Measurements from ENCODE around the gene ZDHHC4.

ZDHHC4 gene

DNA sequence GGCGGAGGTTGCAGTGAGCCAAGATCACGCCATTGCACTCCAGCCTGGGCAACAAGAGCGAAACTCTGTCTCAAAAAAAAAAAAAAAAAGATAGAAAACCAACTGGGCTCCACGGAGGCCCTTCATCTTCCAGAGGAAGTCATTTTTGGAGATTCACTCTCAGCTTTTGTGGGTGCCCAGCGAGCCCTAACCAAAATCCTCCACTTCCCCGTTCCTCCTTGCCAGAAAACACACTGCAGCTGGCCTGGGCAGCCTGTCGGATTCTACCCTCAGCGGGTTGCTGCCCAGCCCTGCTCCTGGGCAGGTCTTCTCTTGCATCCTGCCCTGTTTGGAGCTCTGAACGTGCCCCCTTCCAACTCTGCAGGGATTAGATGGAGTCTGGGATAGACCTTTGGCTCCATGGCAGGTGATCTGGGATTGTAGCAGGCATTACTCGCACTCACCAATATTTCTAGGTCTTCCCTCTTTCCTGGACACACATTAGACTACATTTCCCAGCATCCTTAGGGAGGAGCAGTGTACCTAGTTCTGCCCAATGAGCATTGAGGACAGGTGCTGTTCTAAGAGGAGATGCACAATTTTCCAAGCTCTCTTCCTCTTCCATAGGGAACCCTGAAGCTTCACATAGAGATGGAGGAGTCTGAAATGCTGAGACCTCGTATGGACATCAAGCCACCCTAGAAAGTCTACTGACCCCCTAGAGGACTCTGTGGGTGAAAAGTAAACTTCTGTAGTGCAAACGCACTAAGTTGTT is 30.6 kb upstream of the ZDHHC4 start:
- no peaks in the 10 kb centered on the region for H3K4me1 ChIP-seq
- no peak overlapping the region for H3K4me3 ChIP-seq
- peaks cover 0 to 6% of the 10 kb centered on the region in 2 donors for H3K27me3 ChIP-seq
- H3K27ac ChIP-seq = no peak overlapping the region
- no peaks in the 10 kb centered on the region for H3K9me3 ChIP-seq
- DNase-seq = no peak
- intact Hi-C loops (cut with DNase I; ENCODE audit: low total_unique reads) = no loop called here
- no peaks in the 10 kb centered on the region for H3K36me3 ChIP-seq
- TF ChIP-seq, protein P1, sequence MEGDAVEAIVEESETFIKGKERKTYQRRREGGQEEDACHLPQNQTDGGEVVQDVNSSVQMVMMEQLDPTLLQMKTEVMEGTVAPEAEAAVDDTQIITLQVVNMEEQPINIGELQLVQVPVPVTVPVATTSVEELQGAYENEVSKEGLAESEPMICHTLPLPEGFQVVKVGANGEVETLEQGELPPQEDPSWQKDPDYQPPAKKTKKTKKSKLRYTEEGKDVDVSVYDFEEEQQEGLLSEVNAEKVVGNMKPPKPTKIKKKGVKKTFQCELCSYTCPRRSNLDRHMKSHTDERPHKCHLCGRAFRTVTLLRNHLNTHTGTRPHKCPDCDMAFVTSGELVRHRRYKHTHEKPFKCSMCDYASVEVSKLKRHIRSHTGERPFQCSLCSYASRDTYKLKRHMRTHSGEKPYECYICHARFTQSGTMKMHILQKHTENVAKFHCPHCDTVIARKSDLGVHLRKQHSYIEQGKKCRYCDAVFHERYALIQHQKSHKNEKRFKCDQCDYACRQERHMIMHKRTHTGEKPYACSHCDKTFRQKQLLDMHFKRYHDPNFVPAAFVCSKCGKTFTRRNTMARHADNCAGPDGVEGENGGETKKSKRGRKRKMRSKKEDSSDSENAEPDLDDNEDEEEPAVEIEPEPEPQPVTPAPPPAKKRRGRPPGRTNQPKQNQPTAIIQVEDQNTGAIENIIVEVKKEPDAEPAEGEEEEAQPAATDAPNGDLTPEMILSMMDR (IDR thresholded peaks at IDR 0.05) = no peak

DNA sequence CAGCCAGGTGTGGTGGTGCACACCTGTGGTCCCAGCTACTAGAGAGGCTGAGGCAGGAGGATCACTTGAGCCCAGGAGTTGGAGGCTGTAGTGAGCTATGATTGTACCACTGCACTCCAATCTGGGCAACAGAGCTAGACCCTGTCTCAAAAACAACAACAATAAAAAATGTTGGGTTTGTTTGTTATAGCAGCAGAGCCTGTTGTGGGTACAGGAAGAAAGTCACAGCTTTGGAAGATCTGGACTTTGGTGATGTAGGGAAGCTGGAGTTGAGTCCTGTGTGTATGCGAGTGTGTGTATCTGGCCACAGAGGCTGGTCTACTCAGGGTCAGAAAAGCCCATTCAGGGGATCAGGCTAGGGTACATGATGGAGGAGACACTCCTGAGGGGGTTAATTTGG is 29.9 kb upstream of the ZDHHC4 start:
- TF ChIP-seq, protein P1 (IDR thresholded peaks at IDR 0.05) = no peak
- no peaks in the 10 kb centered on the region for H3K36me3 ChIP-seq
- no peaks in the 10 kb centered on the region for H3K9me3 ChIP-seq
- intact Hi-C loops (cut with DNase I; ENCODE audit: low total_unique reads) = no loop called here
- H3K27ac ChIP-seq = no peak overlapping the region
- H3K4me3 ChIP-seq = no peak overlapping the region
- no peaks in the 10 kb centered on the region for H3K4me1 ChIP-seq
- peaks cover 0 to 5% of the 10 kb centered on the region in 2 donors for H3K27me3 ChIP-seq
- no peak for DNase-seq

DNA sequence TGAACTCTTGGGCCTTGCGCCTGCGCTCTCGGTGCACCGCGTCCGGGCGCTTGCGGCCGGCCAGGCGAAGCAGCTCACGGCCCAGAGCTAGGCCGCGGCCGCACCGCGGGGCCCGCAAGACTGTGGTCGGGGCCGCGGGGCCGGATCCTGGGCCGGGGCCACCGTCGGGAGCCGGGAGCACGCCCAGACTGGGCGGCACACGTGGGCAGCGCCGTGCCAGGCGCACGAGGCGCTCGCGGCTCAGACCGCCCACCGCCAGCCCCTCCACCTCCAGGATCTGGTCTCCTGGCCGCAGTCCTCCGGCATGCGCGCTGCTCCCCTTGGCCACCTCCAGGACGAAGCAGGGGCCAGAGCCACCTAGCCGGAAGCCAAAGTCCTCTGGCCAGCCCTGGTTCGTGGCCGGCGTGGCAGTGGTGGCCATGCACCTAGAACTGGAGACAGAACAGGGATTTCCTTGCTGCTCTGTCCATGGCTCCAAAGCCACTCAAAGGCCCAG is 26.2 kb upstream of the ZDHHC4 start, which contains the start of gene GRID2IP:
Gene GRID2IP, minus strand, starts transcription at position 446 of the 496 bp plus-strand sequence. Its CDS starts 25 bp downstream, at position 421.
- TF ChIP-seq, protein P1 (IDR thresholded peaks at IDR 0.05) = no peak
- H3K27me3 ChIP-seq = no peaks in the 10 kb centered on the region
- intact Hi-C loops (cut with DNase I; ENCODE audit: low total_unique reads) = no loop called here
- no peaks in the 10 kb centered on the region for H3K36me3 ChIP-seq
- no peak within 1 kb of the TSS for H3K4me3 ChIP-seq
- H3K4me1 ChIP-seq = no peaks in the 10 kb centered on the region
- H3K9me3 ChIP-seq = no peaks in the 10 kb centered on the region
- no peak within 1 kb of the TSS for H3K27ac ChIP-seq
- no peak for DNase-seq

DNA sequence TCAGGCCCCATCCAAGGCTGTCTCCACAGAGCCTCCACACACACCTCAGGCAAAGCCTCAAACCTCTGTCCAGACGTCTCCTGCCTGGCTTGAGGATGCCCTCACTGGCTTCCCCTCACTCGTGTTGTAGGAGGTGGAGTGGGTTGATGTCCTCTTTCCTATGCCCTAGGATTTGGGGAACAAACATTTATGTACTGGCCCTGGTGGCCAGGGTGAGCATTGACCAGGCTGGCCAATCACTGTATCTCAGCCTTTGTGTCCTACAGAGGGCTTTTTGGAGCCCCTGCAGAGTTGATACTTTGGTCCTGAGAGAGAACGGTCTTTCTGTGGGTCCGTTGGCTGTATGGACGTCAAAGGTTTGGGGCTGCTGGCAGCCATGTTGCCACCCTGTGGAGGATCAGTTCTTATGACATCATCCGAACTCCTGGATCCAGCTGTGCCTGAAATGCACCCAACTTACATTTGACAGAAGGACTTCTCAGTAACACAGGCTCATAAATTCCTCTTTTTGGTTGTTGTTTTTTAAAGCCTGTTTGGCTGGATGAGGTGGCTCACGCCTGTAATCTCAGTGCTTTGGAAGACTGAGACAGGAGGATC is 23.7 kb upstream of the ZDHHC4 start:
- H3K4me1 ChIP-seq = no peaks in the 10 kb centered on the region
- H3K27ac ChIP-seq = no peak overlapping the region

DNA sequence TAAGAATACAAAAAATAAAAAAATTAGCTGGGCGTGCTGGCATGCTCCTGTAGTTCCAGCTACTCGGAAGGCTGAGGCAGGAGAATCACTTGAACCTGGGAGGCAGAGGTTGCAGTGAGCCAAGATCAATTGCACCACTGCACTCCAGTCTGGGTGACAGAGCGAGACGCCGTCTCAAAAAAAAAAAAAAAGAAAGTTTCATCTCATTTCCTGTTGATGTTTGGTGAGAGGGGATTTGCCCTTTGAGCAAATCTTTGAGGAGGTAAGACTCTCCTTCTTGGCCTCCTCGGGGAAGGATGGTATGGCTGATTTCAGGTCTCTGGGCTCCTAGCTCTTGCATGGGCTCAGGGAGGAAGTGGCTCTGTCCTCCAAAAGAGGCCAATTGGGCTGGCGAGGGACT is 22.4 kb upstream of the ZDHHC4 start:
- no peak overlapping the region for H3K27ac ChIP-seq
- H3K27me3 ChIP-seq = no peaks in the 10 kb centered on the region
- H3K9me3 ChIP-seq = no peaks in the 10 kb centered on the region
- TF ChIP-seq, protein P1 (IDR thresholded peaks at IDR 0.05) = no peak
- no peak overlapping the region for H3K4me3 ChIP-seq
- H3K4me1 ChIP-seq = no peaks in the 10 kb centered on the region
- intact Hi-C loops (cut with DNase I; ENCODE audit: low total_unique reads) = no loop called here
- DNase-seq = no peak
- no peaks in the 10 kb centered on the region for H3K36me3 ChIP-seq

More for the DNA sequence above, 23.7 kb upstream of the ZDHHC4 start:
- TF ChIP-seq, protein P1 (IDR thresholded peaks at IDR 0.05) = no peak
- intact Hi-C loops (cut with DNase I; ENCODE audit: low total_unique reads) = no loop called here
- no peak for DNase-seq
- no peaks in the 10 kb centered on the region for H3K27me3 ChIP-seq
- no peaks in the 10 kb centered on the region for H3K9me3 ChIP-seq
- no peak overlapping the region for H3K4me3 ChIP-seq
- H3K36me3 ChIP-seq = no peaks in the 10 kb centered on the region

Data from tibial artery (tissue), 4 donors.